ENCODE data around the gene NOS1.
A peak's percentile ranks its signal among the peaks of the same experiment; 100 is the strongest.

- TF ChIP-seq GATA3 (IDR thresholded peaks at IDR 0.05; ENCODE audit: low read depth, low read length) (no peak), GATA2 (IDR thresholded peaks at IDR 0.05; ENCODE audit: low read depth, low read length) (peak; percentile 40; the same call in 1 of the 2 replicates)
Observed at GRCh38 chr12:117388951-117389446, 27.6 kb upstream of the NOS1 start.

All from SH-SY5Y (cell line).